Kidney epithelial cell (primary cell): ENCODE data around the gene LMNA. TPM values are rescaled to one million over a fixed set of nuclear protein-coding genes. Genes with fewer than 3 reads are reported as not detected.

Experiments
- DNase-seq: peaks from one replicate; pipeline ENCODE4 v3.0.0-alpha.2; 2010; ENCODE audit warnings: low read depth
- H3K27me3 ChIP-seq: 2 replicates; pipeline ENCODE4 v1.6.0; 2011; ENCODE audit warnings: low read length; ENCODE audit not compliant: control insufficient read depth, insufficient read depth
- H3K36me3 ChIP-seq: 2 replicates; pipeline ENCODE4 v1.5.1; 2011; ENCODE audit warnings: low read length; ENCODE audit not compliant: control insufficient read depth, insufficient read depth
- H3K4me3 ChIP-seq: 2 replicates; pipeline ENCODE4 v1.5.1; 2011; ENCODE audit warnings: low read depth, mild to moderate bottlenecking, control low read depth, low read length
- total RNA-seq: library from RNA; depleted of rRNA; stranded (reverse); fragments of >200 nt; gene quantifications from 2 replicates; pipeline ENCODE4 v1.2.3, GENCODE V29; 2015
- TF ChIP-seq, protein P1 (sequence below): IDR thresholded peaks from 2 replicates; pipeline ENCODE4 v1.5.1; 2011; ENCODE audit warnings: mild to moderate bottlenecking, moderate library complexity, low read length, control low read depth, inconsistent platforms; ENCODE audit not compliant: insufficient read depth, poor library complexity, severe bottlenecking

The LMNA gene
- total RNA-seq, 1 donor from 2014 or later = 280 TPM

DNA sequence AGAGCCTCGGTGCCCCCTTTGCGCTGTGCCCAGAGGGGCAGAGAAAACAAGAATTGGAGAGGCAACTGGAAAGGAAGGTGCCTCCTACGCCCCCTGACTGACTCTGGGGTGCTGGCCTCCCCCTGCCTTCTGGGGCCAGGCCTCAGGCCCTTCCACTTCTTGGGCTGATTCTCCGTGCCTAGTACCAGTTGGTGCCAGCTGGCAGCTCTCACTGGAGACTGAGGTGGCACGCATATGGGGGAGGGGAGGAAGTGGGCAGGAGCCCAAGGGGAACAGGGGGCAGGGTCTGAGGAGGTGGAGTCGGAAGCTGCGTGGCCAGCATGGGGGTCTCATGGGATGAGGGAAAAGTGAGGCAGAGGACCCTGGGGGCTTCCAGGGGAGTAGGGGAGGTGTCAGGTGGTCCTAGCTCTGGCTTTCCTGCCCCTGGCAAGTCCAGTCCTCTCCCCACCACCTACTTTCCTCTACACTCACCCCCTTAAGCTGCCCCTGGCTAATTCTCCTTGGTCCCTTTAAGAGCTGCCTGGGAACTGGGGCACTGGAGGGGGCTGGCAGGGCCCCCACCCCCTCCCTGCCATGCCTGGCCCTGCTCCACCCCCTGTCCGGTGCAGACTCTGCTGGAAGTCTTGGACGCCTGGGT, 32.4 kb downstream of the LMNA start:
- TF ChIP-seq, protein P1, sequence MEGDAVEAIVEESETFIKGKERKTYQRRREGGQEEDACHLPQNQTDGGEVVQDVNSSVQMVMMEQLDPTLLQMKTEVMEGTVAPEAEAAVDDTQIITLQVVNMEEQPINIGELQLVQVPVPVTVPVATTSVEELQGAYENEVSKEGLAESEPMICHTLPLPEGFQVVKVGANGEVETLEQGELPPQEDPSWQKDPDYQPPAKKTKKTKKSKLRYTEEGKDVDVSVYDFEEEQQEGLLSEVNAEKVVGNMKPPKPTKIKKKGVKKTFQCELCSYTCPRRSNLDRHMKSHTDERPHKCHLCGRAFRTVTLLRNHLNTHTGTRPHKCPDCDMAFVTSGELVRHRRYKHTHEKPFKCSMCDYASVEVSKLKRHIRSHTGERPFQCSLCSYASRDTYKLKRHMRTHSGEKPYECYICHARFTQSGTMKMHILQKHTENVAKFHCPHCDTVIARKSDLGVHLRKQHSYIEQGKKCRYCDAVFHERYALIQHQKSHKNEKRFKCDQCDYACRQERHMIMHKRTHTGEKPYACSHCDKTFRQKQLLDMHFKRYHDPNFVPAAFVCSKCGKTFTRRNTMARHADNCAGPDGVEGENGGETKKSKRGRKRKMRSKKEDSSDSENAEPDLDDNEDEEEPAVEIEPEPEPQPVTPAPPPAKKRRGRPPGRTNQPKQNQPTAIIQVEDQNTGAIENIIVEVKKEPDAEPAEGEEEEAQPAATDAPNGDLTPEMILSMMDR = no peak
- no peak for DNase-seq
- Histone ChIP-seq H3K36me3 (no peaks in the 10 kb centered on the region), H3K27me3 (peaks cover 24% of the 10 kb centered on the region), H3K4me3 (no peak overlapping the region)

DNA sequence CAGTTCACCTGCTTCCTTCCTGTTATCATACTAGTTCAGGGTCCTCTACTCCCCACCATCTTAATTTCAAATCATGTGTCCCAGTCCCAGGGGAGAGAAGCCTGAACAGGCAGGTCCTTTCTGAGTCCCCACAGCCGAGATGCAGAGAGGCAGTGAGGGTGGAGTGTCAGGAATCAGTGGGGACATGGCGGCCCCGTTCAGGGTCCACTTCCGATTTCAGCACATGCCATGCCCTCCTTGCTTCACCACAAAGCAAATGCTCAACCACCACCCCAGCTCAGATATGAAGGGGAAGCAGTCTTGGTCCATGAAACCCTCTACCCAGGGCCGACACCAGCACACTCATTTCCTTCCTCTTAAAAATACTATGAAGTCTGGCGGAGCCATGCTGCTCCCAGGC, 33.7 kb downstream of the LMNA start:
- Histone ChIP-seq H3K27me3 (peaks cover 24% of the 10 kb centered on the region), H3K4me3 (no peak overlapping the region), H3K36me3 (no peaks in the 10 kb centered on the region)
- TF ChIP-seq, protein P1 = no peak
- DNase-seq = no peak

DNA sequence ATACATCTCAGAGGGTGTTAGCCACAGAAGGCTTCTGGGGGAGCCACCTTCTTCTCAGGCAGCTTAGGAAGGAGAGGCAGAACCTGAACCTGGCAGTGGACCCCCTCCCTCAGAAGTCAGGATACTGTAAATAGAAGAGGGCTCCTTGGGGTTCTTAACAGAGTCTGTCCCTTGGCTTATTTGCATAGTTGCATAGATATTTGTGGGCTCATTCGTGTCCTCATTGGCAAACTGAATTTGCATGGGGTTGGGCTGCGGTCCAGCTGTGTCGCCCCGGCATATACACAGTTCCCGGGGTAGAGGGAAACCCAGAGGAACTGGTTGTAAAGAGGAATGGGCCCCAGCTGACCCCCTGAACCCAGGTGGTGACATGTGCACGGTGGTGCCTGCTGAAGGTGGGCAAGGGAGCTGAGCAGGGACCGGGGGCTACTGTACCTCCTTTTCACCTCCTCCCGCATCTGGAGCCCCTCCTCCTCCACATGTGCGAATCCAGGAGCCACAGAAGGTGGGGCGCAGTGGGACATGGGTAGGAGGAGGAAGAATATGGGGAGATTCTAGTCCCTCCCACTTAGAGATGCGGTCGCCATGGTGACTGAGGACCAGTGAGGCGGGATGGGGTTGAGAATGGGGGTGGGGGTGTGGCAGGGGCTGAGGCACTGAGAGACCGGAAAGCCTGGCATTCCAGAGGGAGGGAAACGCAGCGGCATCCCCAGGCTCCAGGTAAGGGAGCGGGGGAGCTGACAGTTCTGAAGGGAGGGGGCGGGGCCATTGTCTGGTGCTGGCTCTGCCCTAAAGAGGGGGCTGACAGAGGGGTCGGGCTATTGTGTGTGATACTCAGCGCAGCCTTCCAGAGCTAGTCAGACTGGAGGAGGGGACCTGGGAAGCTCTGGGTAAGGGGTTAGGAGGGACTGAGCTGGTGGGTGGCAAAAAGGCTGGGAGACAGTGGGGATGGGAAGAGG, 35.1 kb downstream of the LMNA start:
- DNase-seq = no peak
- TF ChIP-seq, protein P1 = no peak
- H3K36me3 ChIP-seq = no peaks in the 10 kb centered on the region
- peaks cover 29% of the 10 kb centered on the region for H3K27me3 ChIP-seq
- no peak overlapping the region for H3K4me3 ChIP-seq

DNA sequence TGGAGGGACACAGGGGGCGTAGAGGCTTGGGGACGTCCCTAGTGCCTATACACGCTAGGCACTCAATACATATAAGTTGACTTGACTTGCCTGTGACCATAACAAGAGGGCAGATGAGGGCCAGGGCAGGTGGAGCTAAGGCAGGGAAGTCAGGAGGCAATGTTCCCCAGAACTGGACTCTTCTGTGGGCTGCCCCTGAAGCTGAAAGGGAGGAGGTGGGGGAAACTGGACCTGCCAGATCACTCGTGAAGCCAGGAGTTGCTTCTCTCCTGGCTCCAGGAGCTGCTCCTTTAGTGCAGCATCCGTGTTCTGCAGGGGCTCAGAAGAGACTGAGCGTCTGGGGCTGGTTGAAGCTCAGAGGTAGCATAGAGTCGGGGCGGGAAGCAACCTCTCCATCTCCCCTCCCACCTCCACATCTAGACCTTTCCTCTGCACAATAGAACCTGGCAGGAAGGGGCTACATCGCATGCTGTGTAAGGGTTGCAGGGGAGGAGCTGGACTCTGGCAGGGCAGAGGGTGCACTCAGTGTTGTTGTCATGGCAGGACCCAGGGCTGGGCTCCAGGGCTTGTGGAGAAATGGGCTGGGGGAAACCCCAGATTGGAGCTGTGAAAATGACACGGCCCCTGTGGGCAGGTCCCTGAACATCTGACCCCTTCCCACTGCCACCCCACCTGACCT, 36.0 kb downstream of the LMNA start:
- DNase-seq = no peak
- TF ChIP-seq, protein P1 = no peak
- Histone ChIP-seq H3K27me3 (peaks cover 31% of the 10 kb centered on the region), H3K4me3 (no peak overlapping the region), H3K36me3 (no peaks in the 10 kb centered on the region)

DNA sequence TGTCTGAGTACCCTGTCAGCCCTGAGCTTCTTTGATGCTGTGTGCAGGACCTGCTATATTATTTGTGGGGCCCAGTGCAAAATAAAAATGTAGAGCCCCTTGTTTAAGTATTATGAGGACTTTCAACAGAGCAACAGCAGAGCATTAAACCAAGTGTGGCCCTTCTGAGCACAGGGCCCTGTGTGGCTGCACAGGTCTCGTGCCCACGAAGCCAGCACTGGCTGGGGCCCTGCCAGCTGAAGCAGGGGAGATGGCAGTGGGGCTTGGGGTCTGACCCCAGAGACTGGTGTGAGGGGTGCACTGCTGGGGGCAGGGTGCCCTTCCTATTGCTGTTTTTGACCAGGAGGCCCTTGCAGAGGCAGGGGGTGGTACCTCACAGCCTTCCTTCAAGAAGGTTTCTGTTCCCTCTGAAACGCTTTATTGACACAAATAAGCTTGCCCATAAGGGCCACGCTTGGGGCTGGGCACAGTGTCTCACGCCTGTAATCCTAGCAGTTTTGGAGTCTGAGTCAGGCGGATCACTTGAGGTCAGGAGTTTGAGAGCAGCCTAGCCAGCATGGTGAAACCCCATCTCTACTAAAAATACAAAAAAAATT, 36.7 kb downstream of the LMNA start:
- DNase-seq = no peak
- no peak overlapping the region for H3K4me3 ChIP-seq
- TF ChIP-seq, protein P1 = no peak
- H3K27me3 ChIP-seq = peaks cover 35% of the 10 kb centered on the region
- no peaks in the 10 kb centered on the region for H3K36me3 ChIP-seq
